Fibroblast of pulmonary artery (primary cell): Measurements from ENCODE around the gene F13A1.

ENCODE experiments used
- DNase-seq: peaks from one replicate; pipeline ENCODE4 v3.0.0-alpha.2; 2010; ENCODE audit warnings: low read depth
- H3K4me3 ChIP-seq: replicated peaks from 2 replicates; pipeline ENCODE4 v1.5.1; 2011; ENCODE audit warnings: low read depth, mild to moderate bottlenecking, control low read depth, low read length, moderate library complexity
- TF ChIP-seq, protein P1 (sequence below): IDR thresholded peaks from 2 replicates; pipeline ENCODE4 v1.5.1; 2011; ENCODE audit warnings: mild to moderate bottlenecking, control low read depth, low read length, inconsistent platforms; ENCODE audit errors: missing control alignments

Gene F13A1

DNA sequence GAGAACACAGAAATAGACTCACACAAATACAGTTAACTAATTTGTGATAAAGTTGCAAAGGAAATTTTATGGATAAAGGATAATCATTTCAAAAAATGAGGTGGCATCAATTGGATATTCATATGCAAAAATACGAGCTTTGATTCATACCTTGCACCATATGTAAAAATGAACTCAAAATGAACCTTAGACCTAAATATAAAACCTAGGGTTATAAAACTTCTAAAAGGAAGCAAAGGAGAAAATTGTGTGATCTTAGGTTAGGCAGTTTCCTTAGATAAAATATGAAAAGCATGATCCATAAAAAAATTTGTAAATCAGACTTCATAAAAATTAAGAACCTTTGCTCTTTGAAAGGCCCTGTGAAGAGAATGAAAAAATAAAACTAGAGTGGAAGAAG lies 85.5 kb downstream of the F13A1 start:
- DNase-seq, result no peak
- TF ChIP-seq, protein P1, sequence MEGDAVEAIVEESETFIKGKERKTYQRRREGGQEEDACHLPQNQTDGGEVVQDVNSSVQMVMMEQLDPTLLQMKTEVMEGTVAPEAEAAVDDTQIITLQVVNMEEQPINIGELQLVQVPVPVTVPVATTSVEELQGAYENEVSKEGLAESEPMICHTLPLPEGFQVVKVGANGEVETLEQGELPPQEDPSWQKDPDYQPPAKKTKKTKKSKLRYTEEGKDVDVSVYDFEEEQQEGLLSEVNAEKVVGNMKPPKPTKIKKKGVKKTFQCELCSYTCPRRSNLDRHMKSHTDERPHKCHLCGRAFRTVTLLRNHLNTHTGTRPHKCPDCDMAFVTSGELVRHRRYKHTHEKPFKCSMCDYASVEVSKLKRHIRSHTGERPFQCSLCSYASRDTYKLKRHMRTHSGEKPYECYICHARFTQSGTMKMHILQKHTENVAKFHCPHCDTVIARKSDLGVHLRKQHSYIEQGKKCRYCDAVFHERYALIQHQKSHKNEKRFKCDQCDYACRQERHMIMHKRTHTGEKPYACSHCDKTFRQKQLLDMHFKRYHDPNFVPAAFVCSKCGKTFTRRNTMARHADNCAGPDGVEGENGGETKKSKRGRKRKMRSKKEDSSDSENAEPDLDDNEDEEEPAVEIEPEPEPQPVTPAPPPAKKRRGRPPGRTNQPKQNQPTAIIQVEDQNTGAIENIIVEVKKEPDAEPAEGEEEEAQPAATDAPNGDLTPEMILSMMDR, result no peak
- no peak overlapping the region for H3K4me3 ChIP-seq

DNA sequence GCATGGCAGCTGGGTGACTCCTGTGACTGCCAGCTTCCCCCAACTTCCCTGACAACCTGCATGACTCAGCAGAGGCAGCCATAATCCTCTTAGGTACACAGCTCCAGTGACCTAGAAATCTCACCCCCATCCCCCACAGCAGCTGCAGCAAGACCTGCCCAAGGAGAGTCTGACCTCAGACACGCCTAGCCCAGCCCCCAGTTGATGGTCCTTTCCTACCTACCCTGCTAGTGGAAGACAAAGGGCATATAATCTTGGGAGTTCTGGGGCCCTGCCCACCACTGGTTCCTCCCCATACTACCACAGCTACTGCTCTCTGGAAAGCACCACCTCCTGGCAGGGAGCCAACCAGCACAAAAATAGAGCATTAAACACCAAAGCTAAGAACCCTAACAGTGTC lies 90.2 kb downstream of the F13A1 start:
- TF ChIP-seq, protein P1, result no peak
- no peak for DNase-seq

DNA sequence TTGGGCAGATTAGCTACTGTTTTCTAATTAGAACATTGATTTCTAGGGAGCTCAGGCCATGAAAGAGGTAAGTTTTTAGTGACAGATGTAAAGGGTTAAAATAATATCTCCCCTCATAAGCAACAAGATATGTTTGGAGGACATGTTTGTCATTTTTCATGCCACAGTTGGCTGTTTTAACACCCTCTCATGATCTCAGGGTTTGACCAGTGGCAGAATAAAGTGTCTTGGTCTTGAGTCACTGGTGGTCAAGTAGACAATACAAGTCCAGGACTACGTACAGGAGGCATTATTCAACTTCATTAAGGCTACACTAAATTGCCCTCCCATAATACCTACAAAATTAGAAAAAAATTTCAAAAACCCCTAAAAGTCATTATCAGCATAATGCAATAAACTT lies 92.6 kb downstream of the F13A1 start:
- TF ChIP-seq, protein P1, result no peak
- no peak overlapping the region for H3K4me3 ChIP-seq
- no peak for DNase-seq

More for the DNA sequence above, 90.2 kb downstream of the F13A1 start:
- H3K4me3 ChIP-seq, result no peak overlapping the region

- no peak overlapping the region for H3K4me3 ChIP-seq
- DNase-seq, result no peak
- TF ChIP-seq, protein P1, result no peak
Measured at GRCh38 chr6:6225885-6226529, 94.5 kb downstream of the F13A1 start.

GRCh38 chr6:6224933-6225486 lies 95.5 kb downstream of the F13A1 start:
- TF ChIP-seq, protein P1, result no peak
- H3K4me3 ChIP-seq, result no peak overlapping the region
- DNase-seq, result no peak

DNA sequence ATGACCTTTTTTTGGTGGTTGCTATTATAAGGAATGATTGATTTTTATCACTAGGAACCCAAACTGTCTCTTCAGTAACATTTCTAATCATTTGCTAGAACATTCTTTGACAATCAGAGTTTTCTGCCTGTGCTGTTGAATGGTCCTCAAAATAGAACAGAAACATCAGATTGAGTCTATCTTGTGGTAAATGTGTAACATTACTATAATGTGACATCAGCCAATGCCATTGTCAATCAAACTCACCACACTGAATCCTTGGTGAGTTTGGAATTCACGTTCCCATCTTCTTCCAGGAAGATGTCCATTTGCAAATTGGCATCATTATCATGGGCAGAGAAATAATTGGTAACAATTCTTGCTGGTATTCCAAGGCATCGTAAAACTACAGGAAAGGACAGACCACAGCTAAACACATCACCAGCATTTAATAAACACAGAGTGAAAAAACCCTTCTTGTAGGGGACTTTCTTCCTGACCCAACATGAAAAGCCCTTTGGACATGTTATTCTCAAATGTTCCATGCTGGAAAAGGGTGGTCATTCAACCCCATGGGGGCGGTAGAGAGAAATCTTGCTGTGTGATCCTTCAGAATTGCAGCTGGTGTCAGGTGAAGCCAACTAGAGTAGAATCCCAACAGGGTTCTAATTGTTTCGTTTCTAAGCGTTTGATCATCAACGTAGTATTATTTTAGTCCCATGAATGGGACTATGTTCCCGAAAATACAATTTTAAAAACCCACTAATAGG lies 98.5 kb downstream of the F13A1 start:
- DNase-seq, result no peak
- H3K4me3 ChIP-seq, result no peak overlapping the region
- TF ChIP-seq, protein P1, result no peak

DNA sequence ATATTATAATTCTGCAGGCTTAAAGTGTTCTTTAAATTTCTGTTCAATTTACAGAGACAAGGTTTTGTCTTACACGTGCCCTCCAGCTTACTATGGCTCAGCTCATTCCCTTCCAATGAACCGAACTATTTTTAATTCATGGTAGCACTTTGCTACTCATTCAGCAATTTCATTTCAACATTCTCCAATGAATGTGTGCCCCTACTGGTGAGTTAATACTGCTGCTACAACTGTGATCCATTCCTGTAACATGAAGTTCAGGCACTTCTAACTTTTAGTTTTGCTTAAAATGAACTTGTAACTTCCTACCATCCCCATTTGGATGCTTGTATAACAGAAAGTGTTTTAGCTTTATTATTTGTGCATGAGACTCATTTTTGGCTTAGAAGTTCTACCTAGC lies 99.7 kb downstream of the F13A1 start:
- TF ChIP-seq, protein P1, result no peak
- DNase-seq, result no peak

More for the DNA sequence above, 99.7 kb downstream of the F13A1 start:
- H3K4me3 ChIP-seq, result no peak overlapping the region
